Aorta (tissue), 5 donors: Measurements from ENCODE around the gene ZBTB25. TPM values are rescaled to one million over a fixed set of nuclear protein-coding genes. Genes with fewer than 3 reads are reported as not detected.

Experiments
- ATAC-seq: fragments of 200-7000 bp; cut with Tn5 transposase; one replicate; pipeline ENCODE4 v1.9.1; 2022; ENCODE audit warnings: moderate library complexity; ENCODE audit not compliant: low FRiP score
- DNase-seq, 2 donors: peaks; one replicate each; pipeline ENCODE4 v3.0.0-alpha.2; 2020
- H3K27ac ChIP-seq, 2 donors: one replicate each; pipeline ENCODE4 v1.5.1; 2013; ENCODE audit warnings: low read length in 2 of 2, mild to moderate bottlenecking in 2 of 2, moderate library complexity in 2 of 2, control low read depth in 1 of 2, inconsistent platforms in 1 of 2, low read depth in 1 of 2
- H3K27me3 ChIP-seq, 2 donors: one replicate each; pipeline ENCODE4 v1.6.1; 2013; ENCODE audit warnings: control low read depth in 1 of 2, low read length in 1 of 2, mild to moderate bottlenecking in 1 of 2, moderate library complexity in 1 of 2; ENCODE audit not compliant: insufficient read depth in 2 of 2, control insufficient read depth in 1 of 2
- H3K36me3 ChIP-seq, 2 donors: one replicate each; pipeline ENCODE4 v1.6.1; 2013; ENCODE audit warnings: control low read depth in 1 of 2, low read length in 1 of 2, mild to moderate bottlenecking in 1 of 2; ENCODE audit not compliant: insufficient read depth in 2 of 2, control insufficient read depth in 1 of 2
- H3K4me1 ChIP-seq, 2 donors: one replicate each; pipeline ENCODE4 v1.6.1; 2013; ENCODE audit warnings: low read length in 2 of 2, control low read depth in 1 of 2, mild to moderate bottlenecking in 1 of 2, moderate library complexity in 1 of 2; ENCODE audit not compliant: insufficient read depth in 2 of 2, control insufficient read depth in 1 of 2
- H3K4me3 ChIP-seq, 2 donors: one replicate each; pipeline ENCODE4 v1.5.1; 2013; ENCODE audit warnings: low read length in 2 of 2, control low read depth in 1 of 2, mild to moderate bottlenecking in 1 of 2
- H3K9me3 ChIP-seq: one replicate; pipeline ENCODE4 v1.6.1; 2013; ENCODE audit warnings: mild to moderate bottlenecking, low read length; ENCODE audit not compliant: control insufficient read depth
- WGBS, 2 donors: extraction: QIAGEN DNeasy Blood & Tissue Kit; methylation state at CpG; one replicate each; pipeline ENCODE4 v1.1.7; 2013; 5-methylcytosine and 5-hydroxymethylcytosine counted together
- intact Hi-C, 2 donors: fragments of 100-400 bp; cut with DNase I; formaldehyde crosslinking; loops; one replicate each; pipeline versions ENCODE4 v1.14.2 to v1.15.0; 2022
- polyA plus RNA-seq, 2 donors: library from polyadenylated mRNA; stranded (reverse); fragments of 200-250 nt; gene quantifications; one replicate each; pipeline ENCODE4 v1.2.3, GENCODE V29; 2013
- total RNA-seq, 2 donors: library from RNA; stranded (reverse); fragmentation: NEBNext Ultra II Directional; extraction: Animal tissue kit (Norgen Biotek cat#: 25700); gene quantifications; one replicate each; pipeline ENCODE4 v1.2.1, GENCODE V29; 2021
- donor health status: healthy with polysubstance abuse.
- donor health status: Bipolar disorder and iron deficiency.
- donor health status: DM: no; HTN: no; CAD: no.
- donor health status: DM: no; HTN: no; CAD: no.
- donor health status: DM: yes; HTN: yes; CAD: no.

The ZBTB25 gene
- total and polyA plus RNA-seq, 4 donors, result 0.38 to 25.4 (median 12.2) TPM

GRCh38 chr14:64475585-64476273 lies 27.9 kb downstream of the ZBTB25 start:
- no peak for ATAC-seq
- no peaks in the 10 kb centered on the region for H3K27me3 ChIP-seq
- 84% methylated on average over 8 of the region's 8 CpGs for WGBS, 2 donors
- intact Hi-C loops, result loop anchor here (2.0 to 5.0 kb wide), 2 partner anchors 43 to 45 kb away; no protein-coding TSS in a partner anchor
- no peaks in the 10 kb centered on the region for H3K36me3 ChIP-seq
- H3K4me3 ChIP-seq, result no peak overlapping the region
- DNase-seq, result no peak
- H3K27ac ChIP-seq, result no peak overlapping the region
- no peaks in the 10 kb centered on the region for H3K9me3 ChIP-seq
- no peaks in the 10 kb centered on the region for H3K4me1 ChIP-seq

- WGBS, 2 donors, result 68 to 81% methylated on average over 4 of the region's 4 CpGs
- no peaks in the 10 kb centered on the region for H3K9me3 ChIP-seq
- H3K27ac ChIP-seq, result no peak overlapping the region
- intact Hi-C loops, result loop anchor here in 1 of 2 donors (5.0 kb wide), 1 partner anchor 42 kb away; no protein-coding TSS in a partner anchor
- H3K4me1 ChIP-seq, result no peaks in the 10 kb centered on the region
- no peaks in the 10 kb centered on the region for H3K36me3 ChIP-seq
- ATAC-seq (no peak), DNase-seq (no peak)
- no peak overlapping the region for H3K4me3 ChIP-seq
- no peaks in the 10 kb centered on the region for H3K27me3 ChIP-seq
These were observed 28.9 kb downstream of the ZBTB25 start for GRCh38 chr14:64474698-64475097.

GRCh38 chr14:64474041-64474440 lies 29.6 kb downstream of the ZBTB25 start:
- no peak for DNase-seq
- no peaks in the 10 kb centered on the region for H3K4me1 ChIP-seq
- intact Hi-C loops, result no loop called here
- no peaks in the 10 kb centered on the region for H3K9me3 ChIP-seq
- no peaks in the 10 kb centered on the region for H3K36me3 ChIP-seq
- H3K27ac ChIP-seq, result no peak overlapping the region
- 51 to 52% methylated on average over 2 of the region's 2 CpGs for WGBS, 2 donors
- H3K27me3 ChIP-seq, result no peaks in the 10 kb centered on the region
- H3K4me3 ChIP-seq, result no peak overlapping the region
- ATAC-seq, result no peak

- no peaks in the 10 kb centered on the region for H3K9me3 ChIP-seq
- no peaks in the 10 kb centered on the region for H3K27me3 ChIP-seq
- intact Hi-C loops, result no loop called here
- DNase-seq (no peak), ATAC-seq (no peak)
- H3K4me1 ChIP-seq, result peaks cover 0 to 1% of the 10 kb centered on the region in 2 donors
- H3K27ac ChIP-seq, result no peak overlapping the region
- H3K4me3 ChIP-seq, result no peak overlapping the region
- WGBS, 2 donors, result 51 to 66% methylated on average over 3 of the region's 3 CpGs
- no peaks in the 10 kb centered on the region for H3K36me3 ChIP-seq
These were observed 35.2 kb downstream of the ZBTB25 start for GRCh38 chr14:64468451-64468850.

- intact Hi-C loops, result loop anchor here in 1 of 2 donors (2.0 kb wide), 1 partner anchor 129 kb away; no protein-coding TSS in a partner anchor
- Histone ChIP-seq H3K4me3 (no peak overlapping the region), H3K4me1 (peaks cover 0 to 1% of the 10 kb centered on the region in 2 donors), H3K36me3 (no peaks in the 10 kb centered on the region), H3K27ac (no peak overlapping the region), H3K27me3 (no peaks in the 10 kb centered on the region), H3K9me3 (no peaks in the 10 kb centered on the region)
- DNase-seq (no peak), ATAC-seq (no peak)
These were observed 36.1 kb downstream of the ZBTB25 start for GRCh38 chr14:64467566-64467965.

GRCh38 chr14:64467101-64467500 lies 36.5 kb downstream of the ZBTB25 start:
- 64% methylated on average over 3 of the region's 3 CpGs for WGBS, 2 donors
- ATAC-seq, result no peak
- intact Hi-C loops, result loop anchor here in 1 of 2 donors (2.0 kb wide), 1 partner anchor 128 kb away; no protein-coding TSS in a partner anchor
- H3K4me3 ChIP-seq, result no peak overlapping the region
- peaks cover 0 to 1% of the 10 kb centered on the region in 2 donors for H3K4me1 ChIP-seq
- H3K36me3 ChIP-seq, result no peaks in the 10 kb centered on the region
- no peaks in the 10 kb centered on the region for H3K27me3 ChIP-seq
- no peaks in the 10 kb centered on the region for H3K9me3 ChIP-seq
- DNase-seq, result no peak
- no peak overlapping the region for H3K27ac ChIP-seq

GRCh38 chr14:64465831-64466554 lies 37.6 kb downstream of the ZBTB25 start:
- Histone ChIP-seq H3K4me3 (peak overlapping the region; percentile 93 to 96), H3K27me3 (no peaks in the 10 kb centered on the region), H3K4me1 (peaks cover 0 to 1% of the 10 kb centered on the region in 2 donors), H3K36me3 (no peaks in the 10 kb centered on the region), H3K9me3 (no peaks in the 10 kb centered on the region), H3K27ac (peak overlapping the region; percentile 67 to 78)
- intact Hi-C loops, result loop anchor here in 1 of 2 donors (2.0 kb wide), 1 partner anchor 127 kb away; no protein-coding TSS in a partner anchor
- WGBS, 2 donors, result 5% methylated on average over 15 of the region's 15 CpGs
- DNase-seq, result no peak
- peak; percentile 33 for ATAC-seq

- intact Hi-C loops, result no loop called here
- ATAC-seq (peak; percentile 79), DNase-seq (peak; percentile 55 to 87)
- no peaks in the 10 kb centered on the region for H3K9me3 ChIP-seq
- H3K27ac ChIP-seq, result peak within 1 kb of the TSS; percentile 67 to 78
- H3K4me3 ChIP-seq, result peak within 1 kb of the TSS; percentile 93 to 96
- no peaks in the 10 kb centered on the region for H3K27me3 ChIP-seq
- H3K4me1 ChIP-seq, result peaks cover 0 to 1% of the 10 kb centered on the region in 2 donors
- 1% methylated on average over 45 to 74 of the region's 74 CpGs for WGBS, 2 donors
- H3K36me3 ChIP-seq, result no peaks in the 10 kb centered on the region
These were observed 38.3 kb downstream of the ZBTB25 start, which contains the start of gene AKAP5 for GRCh38 chr14:64465191-64465822. TSS of gene AKAP5 (plus strand) at chr14:64465499. CDS start at chr14:64468395, 2,896 bp downstream.
